SK-N-SH treated with all-trans-retinoic acid at 6 μM for 48 hours (cell line): Measurements from ENCODE around the gene CALML3.

ENCODE experiments used
- ATAC-seq: fragments of 200-7000 bp; cut with Tn5 transposase; 3 replicates; pipeline ENCODE4 v1.9.1; 2020; ENCODE audit warnings: mild to moderate bottlenecking, moderate library complexity
- ARNTL ChIP-seq: fragments of 450-650 bp; formaldehyde crosslinking; IDR thresholded peaks from 2 replicates; pipeline ENCODE4 v1.5.0; 2020; ENCODE audit warnings: low read depth, mild to moderate bottlenecking, moderate library complexity, borderline replicate concordance
- BACH2 ChIP-seq: fragments of 250-450 bp; sonication (Bioruptor Pico); IDR thresholded peaks from 2 replicates; pipeline ENCODE4 v1.9.0; 2021; ENCODE audit warnings: mild to moderate bottlenecking, borderline replicate concordance
- CSDC2 ChIP-seq: fragments of 250-450 bp; sonication (Bioruptor Pico); IDR thresholded peaks from 2 replicates; pipeline ENCODE4 v1.5.0; 2020; ENCODE audit warnings: mild to moderate bottlenecking, moderate library complexity
- ESRRG ChIP-seq: fragments of 250-450 bp; sonication (Bioruptor Pico); IDR thresholded peaks from 2 replicates; pipeline ENCODE4 v1.6.1; 2021; ENCODE audit warnings: mild to moderate bottlenecking
- GLIS3 ChIP-seq: fragments of 250-450 bp; sonication (Bioruptor Pico); IDR thresholded peaks from 2 replicates; pipeline ENCODE4 v1.5.0; 2020; ENCODE audit warnings: mild to moderate bottlenecking, moderate library complexity
- ISL1 ChIP-seq: fragments of 250-450 bp; sonication (Bioruptor Pico); IDR thresholded peaks from 2 replicates; pipeline ENCODE4 v2.1.2; 2022; ENCODE audit warnings: mild to moderate bottlenecking, moderate library complexity
- OSR1 ChIP-seq: fragments of 250-450 bp; sonication (Bioruptor Pico); IDR thresholded peaks from 2 replicates; pipeline ENCODE4 v1.8.0; 2022; ENCODE audit warnings: moderate library complexity, mild to moderate bottlenecking, inconsistent platforms
- RARB ChIP-seq: fragments of 250-450 bp; sonication (Bioruptor Pico); IDR thresholded peaks from 2 replicates; pipeline ENCODE4 v1.8.0; 2021; ENCODE audit warnings: mild to moderate bottlenecking, moderate library complexity
- SNAI2 ChIP-seq: fragments of 250-450 bp; sonication (Bioruptor Pico); IDR thresholded peaks from 2 replicates; pipeline ENCODE4 v1.5.0; 2020; ENCODE audit warnings: mild to moderate bottlenecking, moderate library complexity
- TCF4 ChIP-seq: fragments of 250-450 bp; sonication (Bioruptor Pico); IDR thresholded peaks from 2 replicates; pipeline ENCODE4 v1.8.0; 2021; ENCODE audit warnings: mild to moderate bottlenecking, moderate library complexity, borderline replicate concordance
- TOX ChIP-seq: fragments of 250-450 bp; sonication (Bioruptor Pico); IDR thresholded peaks from 2 replicates; pipeline ENCODE4 v1.8.0; 2021; ENCODE audit warnings: mild to moderate bottlenecking, moderate library complexity, borderline replicate concordance
- ZC3H10 ChIP-seq: fragments of 250-450 bp; sonication (Bioruptor Pico); IDR thresholded peaks from 2 replicates; pipeline ENCODE4 v1.5.1; 2021; ENCODE audit warnings: mild to moderate bottlenecking, moderate library complexity
- ZFP3 ChIP-seq: fragments of 250-450 bp; sonication (Bioruptor Pico); IDR thresholded peaks from 2 replicates; pipeline ENCODE4 v1.5.0; 2020; ENCODE audit warnings: mild to moderate bottlenecking, moderate library complexity
- ZFP30 ChIP-seq: fragments of 450-650 bp; formaldehyde crosslinking; IDR thresholded peaks from 2 replicates; pipeline ENCODE4 v1.5.0; 2022; ENCODE audit warnings: mild to moderate bottlenecking, moderate library complexity
- ZNF565 ChIP-seq: fragments of 450-650 bp; formaldehyde crosslinking; conservative IDR thresholded peaks from 2 replicates; pipeline ENCODE4 v1.5.0; 2020; ENCODE audit warnings: low read depth, mild to moderate bottlenecking, moderate library complexity
- ZNF70 ChIP-seq: fragments of 450-650 bp; formaldehyde crosslinking; IDR thresholded peaks from 2 replicates; pipeline ENCODE4 v1.5.0; 2020; ENCODE audit warnings: mild to moderate bottlenecking, moderate library complexity
- ZNF8 ChIP-seq: fragments of 450-650 bp; formaldehyde crosslinking; IDR thresholded peaks from 2 replicates; pipeline ENCODE4 v1.5.0; 2020; ENCODE audit warnings: mild to moderate bottlenecking, moderate library complexity
- TF ChIP-seq, protein P1 (sequence below): fragments of 250-450 bp; sonication (Bioruptor Pico); IDR thresholded peaks from 2 replicates; pipeline ENCODE4 v1.8.0; 2021; ENCODE audit warnings: low read depth, mild to moderate bottlenecking, moderate library complexity, borderline replicate concordance
- TF ChIP-seq, protein P2 (sequence below): fragments of 250-450 bp; sonication (Bioruptor Pico); IDR thresholded peaks from 2 replicates; pipeline ENCODE4 v1.5.0; 2020; ENCODE audit warnings: mild to moderate bottlenecking, moderate library complexity
- TF ChIP-seq, protein P3 (sequence below): fragments of 250-450 bp; sonication (Bioruptor Pico); IDR thresholded peaks from 2 replicates; pipeline ENCODE4 v1.5.1; 2020; ENCODE audit warnings: low read depth, mild to moderate bottlenecking, moderate library complexity
- TF ChIP-seq, protein P4 (sequence below): fragments of 250-450 bp; sonication (Bioruptor Pico); IDR thresholded peaks from 2 replicates; pipeline ENCODE4 v1.8.0; 2020; ENCODE audit warnings: mild to moderate bottlenecking, moderate library complexity, borderline replicate concordance

Gene CALML3

DNA sequence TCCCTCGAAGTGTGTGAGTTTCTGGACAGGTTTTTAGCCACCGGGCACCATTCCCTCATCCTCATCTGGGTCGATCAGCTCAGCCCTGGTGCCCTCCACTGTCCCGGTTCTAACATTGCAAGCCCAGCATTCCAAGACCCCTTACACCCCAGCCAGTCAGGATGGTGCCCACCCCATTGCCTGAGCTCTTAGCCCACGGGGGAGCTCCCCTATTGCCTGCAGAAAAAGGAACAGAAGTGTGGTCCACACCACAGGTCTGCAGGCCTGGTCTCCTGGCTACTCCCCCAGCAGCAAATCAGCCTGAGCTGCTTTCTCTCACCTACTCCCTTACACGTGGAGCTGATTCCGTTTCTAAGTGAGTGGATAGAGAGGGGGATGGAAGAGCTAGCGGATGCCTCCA, 30.1 kb upstream of the CALML3 start:
- no peak for TF ChIP-seq RARB (CRISPR knock-in tag)
- TF ChIP-seq, protein P1, sequence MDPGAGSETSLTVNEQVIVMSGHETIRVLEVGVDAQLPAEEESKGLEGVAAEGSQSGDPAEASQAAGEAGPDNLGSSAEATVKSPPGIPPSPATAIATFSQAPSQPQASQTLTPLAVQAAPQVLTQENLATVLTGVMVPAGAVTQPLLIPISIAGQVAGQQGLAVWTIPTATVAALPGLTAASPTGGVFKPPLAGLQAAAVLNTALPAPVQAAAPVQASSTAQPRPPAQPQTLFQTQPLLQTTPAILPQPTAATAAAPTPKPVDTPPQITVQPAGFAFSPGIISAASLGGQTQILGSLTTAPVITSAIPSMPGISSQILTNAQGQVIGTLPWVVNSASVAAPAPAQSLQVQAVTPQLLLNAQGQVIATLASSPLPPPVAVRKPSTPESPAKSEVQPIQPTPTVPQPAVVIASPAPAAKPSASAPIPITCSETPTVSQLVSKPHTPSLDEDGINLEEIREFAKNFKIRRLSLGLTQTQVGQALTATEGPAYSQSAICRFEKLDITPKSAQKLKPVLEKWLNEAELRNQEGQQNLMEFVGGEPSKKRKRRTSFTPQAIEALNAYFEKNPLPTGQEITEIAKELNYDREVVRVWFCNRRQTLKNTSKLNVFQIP (CRISPR knock-in tag), result no peak
- no peak for TF ChIP-seq CSDC2 (CRISPR knock-in tag)
- TF ChIP-seq ZFP30 (CRISPR knock-in tag), result no peak
- no peak for TF ChIP-seq SNAI2
- no peak for TF ChIP-seq ESRRG (CRISPR knock-in tag)
- TF ChIP-seq TCF4 (CRISPR knock-in tag), result no peak
- no peak for TF ChIP-seq ARNTL
- no peak for TF ChIP-seq ISL1 (CRISPR knock-in tag)
- TF ChIP-seq, protein P2, sequence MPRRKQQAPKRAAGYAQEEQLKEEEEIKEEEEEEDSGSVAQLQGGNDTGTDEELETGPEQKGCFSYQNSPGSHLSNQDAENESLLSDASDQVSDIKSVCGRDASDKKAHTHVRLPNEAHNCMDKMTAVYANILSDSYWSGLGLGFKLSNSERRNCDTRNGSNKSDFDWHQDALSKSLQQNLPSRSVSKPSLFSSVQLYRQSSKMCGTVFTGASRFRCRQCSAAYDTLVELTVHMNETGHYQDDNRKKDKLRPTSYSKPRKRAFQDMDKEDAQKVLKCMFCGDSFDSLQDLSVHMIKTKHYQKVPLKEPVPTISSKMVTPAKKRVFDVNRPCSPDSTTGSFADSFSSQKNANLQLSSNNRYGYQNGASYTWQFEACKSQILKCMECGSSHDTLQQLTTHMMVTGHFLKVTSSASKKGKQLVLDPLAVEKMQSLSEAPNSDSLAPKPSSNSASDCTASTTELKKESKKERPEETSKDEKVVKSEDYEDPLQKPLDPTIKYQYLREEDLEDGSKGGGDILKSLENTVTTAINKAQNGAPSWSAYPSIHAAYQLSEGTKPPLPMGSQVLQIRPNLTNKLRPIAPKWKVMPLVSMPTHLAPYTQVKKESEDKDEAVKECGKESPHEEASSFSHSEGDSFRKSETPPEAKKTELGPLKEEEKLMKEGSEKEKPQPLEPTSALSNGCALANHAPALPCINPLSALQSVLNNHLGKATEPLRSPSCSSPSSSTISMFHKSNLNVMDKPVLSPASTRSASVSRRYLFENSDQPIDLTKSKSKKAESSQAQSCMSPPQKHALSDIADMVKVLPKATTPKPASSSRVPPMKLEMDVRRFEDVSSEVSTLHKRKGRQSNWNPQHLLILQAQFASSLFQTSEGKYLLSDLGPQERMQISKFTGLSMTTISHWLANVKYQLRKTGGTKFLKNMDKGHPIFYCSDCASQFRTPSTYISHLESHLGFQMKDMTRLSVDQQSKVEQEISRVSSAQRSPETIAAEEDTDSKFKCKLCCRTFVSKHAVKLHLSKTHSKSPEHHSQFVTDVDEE, result no peak
- no peak for TF ChIP-seq ZNF565 (CRISPR knock-in tag)
- no peak for TF ChIP-seq ZNF70 (CRISPR knock-in tag)
- no peak for TF ChIP-seq ZC3H10 (CRISPR knock-in tag)
- TF ChIP-seq BACH2 (CRISPR knock-in tag), result no peak
- TF ChIP-seq ZNF8, result no peak
- TF ChIP-seq, protein P3, sequence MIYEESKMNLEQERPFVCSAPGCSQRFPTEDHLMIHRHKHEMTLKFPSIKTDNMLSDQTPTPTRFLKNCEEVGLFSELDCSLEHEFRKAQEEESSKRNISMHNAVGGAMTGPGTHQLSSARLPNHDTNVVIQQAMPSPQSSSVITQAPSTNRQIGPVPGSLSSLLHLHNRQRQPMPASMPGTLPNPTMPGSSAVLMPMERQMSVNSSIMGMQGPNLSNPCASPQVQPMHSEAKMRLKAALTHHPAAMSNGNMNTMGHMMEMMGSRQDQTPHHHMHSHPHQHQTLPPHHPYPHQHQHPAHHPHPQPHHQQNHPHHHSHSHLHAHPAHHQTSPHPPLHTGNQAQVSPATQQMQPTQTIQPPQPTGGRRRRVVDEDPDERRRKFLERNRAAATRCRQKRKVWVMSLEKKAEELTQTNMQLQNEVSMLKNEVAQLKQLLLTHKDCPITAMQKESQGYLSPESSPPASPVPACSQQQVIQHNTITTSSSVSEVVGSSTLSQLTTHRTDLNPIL (CRISPR knock-in tag), result no peak
- no peak for TF ChIP-seq GLIS3 (CRISPR knock-in tag)
- TF ChIP-seq ZFP3, result no peak
- TF ChIP-seq, protein P4, sequence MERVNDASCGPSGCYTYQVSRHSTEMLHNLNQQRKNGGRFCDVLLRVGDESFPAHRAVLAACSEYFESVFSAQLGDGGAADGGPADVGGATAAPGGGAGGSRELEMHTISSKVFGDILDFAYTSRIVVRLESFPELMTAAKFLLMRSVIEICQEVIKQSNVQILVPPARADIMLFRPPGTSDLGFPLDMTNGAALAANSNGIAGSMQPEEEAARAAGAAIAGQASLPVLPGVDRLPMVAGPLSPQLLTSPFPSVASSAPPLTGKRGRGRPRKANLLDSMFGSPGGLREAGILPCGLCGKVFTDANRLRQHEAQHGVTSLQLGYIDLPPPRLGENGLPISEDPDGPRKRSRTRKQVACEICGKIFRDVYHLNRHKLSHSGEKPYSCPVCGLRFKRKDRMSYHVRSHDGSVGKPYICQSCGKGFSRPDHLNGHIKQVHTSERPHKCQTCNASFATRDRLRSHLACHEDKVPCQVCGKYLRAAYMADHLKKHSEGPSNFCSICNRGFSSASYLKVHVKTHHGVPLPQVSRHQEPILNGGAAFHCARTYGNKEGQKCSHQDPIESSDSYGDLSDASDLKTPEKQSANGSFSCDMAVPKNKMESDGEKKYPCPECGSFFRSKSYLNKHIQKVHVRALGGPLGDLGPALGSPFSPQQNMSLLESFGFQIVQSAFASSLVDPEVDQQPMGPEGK (CRISPR knock-in tag), result no peak
- ATAC-seq, result no peak

DNA sequence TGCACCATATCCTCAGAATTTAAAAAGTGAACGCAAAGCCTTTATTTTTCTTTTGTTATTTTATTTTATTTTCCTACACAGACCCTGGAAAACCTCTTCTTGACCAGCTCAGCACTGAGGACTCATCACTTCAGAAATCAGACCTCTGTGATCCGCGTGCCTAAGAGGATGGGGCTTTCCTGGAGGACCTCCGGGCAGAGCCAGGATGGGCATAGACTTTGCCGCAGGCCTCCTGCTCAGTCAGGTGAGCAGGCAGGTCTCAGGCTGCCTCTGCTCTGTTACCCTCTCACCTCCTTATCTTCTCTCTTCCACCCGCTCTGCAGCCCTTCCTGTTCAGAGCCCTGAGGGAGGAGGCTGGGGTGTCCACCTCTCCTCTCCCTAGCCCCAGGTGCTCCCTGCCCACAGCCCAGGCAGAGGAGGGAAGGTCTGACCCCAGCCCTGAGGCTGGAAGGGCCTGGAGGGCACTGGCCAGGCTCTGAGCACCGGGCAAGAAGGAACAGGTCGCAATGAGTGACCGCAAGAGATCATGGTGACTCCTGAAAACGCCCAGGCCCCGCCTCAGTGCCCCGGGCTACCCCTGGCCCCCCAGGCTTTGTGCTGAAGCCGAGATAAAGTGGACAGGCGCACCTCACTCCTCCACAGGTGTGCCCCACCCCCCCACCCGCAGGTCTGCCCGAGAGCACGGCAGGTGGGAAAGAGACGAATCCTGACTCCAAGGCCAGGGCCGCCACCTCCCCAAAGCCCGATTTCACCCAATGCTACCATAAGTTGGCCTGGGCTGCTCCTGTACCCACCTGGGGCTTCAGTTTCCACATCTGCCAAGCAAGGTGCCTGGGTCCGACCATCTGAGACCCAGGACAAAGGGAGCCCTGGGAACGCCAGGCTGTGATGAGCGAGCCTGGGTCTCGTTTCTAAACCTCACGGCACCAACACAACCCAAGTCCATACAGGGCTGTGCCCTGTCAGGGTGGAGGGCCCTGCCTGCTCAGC, 28.2 kb upstream of the CALML3 start:
- ATAC-seq, result no peak
- TF ChIP-seq OSR1, result no peak
- TF ChIP-seq ZNF70 (CRISPR knock-in tag), result no peak
- TF ChIP-seq ZNF8, result no peak
- TF ChIP-seq SNAI2, result no peak
- TF ChIP-seq, protein P2, result no peak
- no peak for TF ChIP-seq BACH2 (CRISPR knock-in tag)
- TF ChIP-seq ZFP30 (CRISPR knock-in tag), result no peak
- no peak for TF ChIP-seq GLIS3 (CRISPR knock-in tag)
- TF ChIP-seq ESRRG (CRISPR knock-in tag), result no peak
- TF ChIP-seq TCF4 (CRISPR knock-in tag), result no peak
- TF ChIP-seq, protein P3 (CRISPR knock-in tag), result no peak
- TF ChIP-seq TOX (CRISPR knock-in tag), result no peak
- no peak for TF ChIP-seq ZNF565 (CRISPR knock-in tag)
- TF ChIP-seq ZFP3, result no peak
